Testis (tissue), 3 donors: ENCODE results near the gene SLC6A17. TPM values are rescaled to one million over a fixed set of nuclear protein-coding genes. Genes with fewer than 3 reads are reported as not detected.

Source experiments
- DNase-seq: peaks from one replicate; pipeline ENCODE4 v3.0.0-alpha.2; 2019
- H3K27ac ChIP-seq, 2 donors: fragments of 200-600 bp; sonication (generic); one replicate each; pipeline ENCODE4 v1.5.1; 2019
- H3K27me3 ChIP-seq: fragments of 200-600 bp; sonication (generic); one replicate; pipeline ENCODE4 v1.5.1; 2019
- H3K36me3 ChIP-seq: fragments of 200-600 bp; sonication (generic); one replicate; pipeline ENCODE4 v1.5.1; 2017; ENCODE audit warnings: low read depth; ENCODE audit errors: missing control alignments
- H3K4me1 ChIP-seq: fragments of 200-600 bp; sonication (generic); one replicate; pipeline ENCODE4 v1.5.1; 2019
- H3K4me3 ChIP-seq, 2 donors: fragments of 200-600 bp; sonication (generic); one replicate each; pipeline ENCODE4 v1.5.1; 2017 to 2019
- H3K9me3 ChIP-seq: fragments of 200-600 bp; sonication (generic); one replicate; pipeline ENCODE4 v1.5.1; 2017
- POLR2A ChIP-seq: fragments of 450-650 bp; IDR thresholded peaks from one replicate; pipeline ENCODE4 v1.6.1; 2017; ENCODE audit warnings: antibody characterized with exemption, mild to moderate bottlenecking, moderate library complexity
- WGBS, 2 donors: methylation state at CpG; one replicate each; pipeline ENCODE4 v1.1.5; 2018; 5-methylcytosine and 5-hydroxymethylcytosine counted together
- intact Hi-C: fragments of 100-400 bp; cut with DNase I; formaldehyde crosslinking; loops from one replicate; pipeline ENCODE4 v1.15.1; 2023; ENCODE audit warnings: low total_unique reads
- polyA plus RNA-seq: library from polyadenylated mRNA; stranded (reverse); fragments of 350-450 nt; fragmentation: Illumina TruSeq; extraction: RNeasy Lipid Tissue Mini Kit (QIAGEN cat#74804); gene quantifications from one replicate; pipeline ENCODE4 v1.2.3, GENCODE V29; 2014; ENCODE audit warnings: low read depth, low replicate concordance; ENCODE audit not compliant: insufficient read depth
- total RNA-seq, 2 donors: library from RNA; depleted of rRNA; stranded (reverse); fragments of >200 nt; gene quantifications; one replicate each; pipeline ENCODE4 v1.2.3, GENCODE V29; 2016
- TF ChIP-seq, protein P1 (sequence below), 3 experiments: fragments of 450-650 bp in 2 of 3; fragments of 200-600 bp in 1 of 3; sonication (generic) in 1 of 3; IDR thresholded peaks; one replicate each; pipeline ENCODE4 v1.5.1; 2016 to 2019; ENCODE audit warnings: antibody characterized with exemption in 3 of 3, mild to moderate bottlenecking in 2 of 3, moderate library complexity in 1 of 3

SLC6A17 gene
- total and polyA plus RNA-seq, 3 donors from 2014 or later: 3.6 to 5.3 (median 4.5) TPM

DNA sequence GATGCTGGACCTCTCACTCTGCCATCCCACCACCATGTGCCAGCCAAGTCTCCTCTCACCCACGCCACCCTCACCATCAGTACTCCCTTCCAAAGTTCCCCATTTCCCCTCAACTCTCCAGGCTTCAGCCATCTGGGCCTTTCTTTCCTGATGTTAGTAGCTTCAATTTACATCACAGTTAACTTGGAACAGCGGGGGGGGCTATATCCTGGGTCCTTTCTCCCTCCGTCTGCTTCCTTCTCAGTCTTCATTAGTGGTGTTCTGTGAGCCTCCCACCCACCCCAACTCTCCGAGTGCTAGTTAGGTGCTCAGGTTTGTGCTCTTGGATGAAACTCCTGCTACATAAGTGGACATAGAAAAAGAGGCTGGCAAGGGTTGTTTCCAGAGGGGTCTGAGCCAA is 91.8 kb downstream of the SLC6A17 start:
- no peaks in the 10 kb centered on the region for H3K4me1 ChIP-seq
- no peak overlapping the region for H3K4me3 ChIP-seq
- 93 to 95% methylated on average over 4 of the region's 4 CpGs for WGBS, 2 donors
- H3K27me3 ChIP-seq: no peaks in the 10 kb centered on the region
- H3K36me3 ChIP-seq: no peaks in the 10 kb centered on the region
- no peak for TF ChIP-seq POLR2A
- TF ChIP-seq, protein P1, sequence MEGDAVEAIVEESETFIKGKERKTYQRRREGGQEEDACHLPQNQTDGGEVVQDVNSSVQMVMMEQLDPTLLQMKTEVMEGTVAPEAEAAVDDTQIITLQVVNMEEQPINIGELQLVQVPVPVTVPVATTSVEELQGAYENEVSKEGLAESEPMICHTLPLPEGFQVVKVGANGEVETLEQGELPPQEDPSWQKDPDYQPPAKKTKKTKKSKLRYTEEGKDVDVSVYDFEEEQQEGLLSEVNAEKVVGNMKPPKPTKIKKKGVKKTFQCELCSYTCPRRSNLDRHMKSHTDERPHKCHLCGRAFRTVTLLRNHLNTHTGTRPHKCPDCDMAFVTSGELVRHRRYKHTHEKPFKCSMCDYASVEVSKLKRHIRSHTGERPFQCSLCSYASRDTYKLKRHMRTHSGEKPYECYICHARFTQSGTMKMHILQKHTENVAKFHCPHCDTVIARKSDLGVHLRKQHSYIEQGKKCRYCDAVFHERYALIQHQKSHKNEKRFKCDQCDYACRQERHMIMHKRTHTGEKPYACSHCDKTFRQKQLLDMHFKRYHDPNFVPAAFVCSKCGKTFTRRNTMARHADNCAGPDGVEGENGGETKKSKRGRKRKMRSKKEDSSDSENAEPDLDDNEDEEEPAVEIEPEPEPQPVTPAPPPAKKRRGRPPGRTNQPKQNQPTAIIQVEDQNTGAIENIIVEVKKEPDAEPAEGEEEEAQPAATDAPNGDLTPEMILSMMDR (IDR thresholded peaks at IDR 0.05): no peak
- no peak overlapping the region for H3K27ac ChIP-seq
- no peak for DNase-seq
- H3K9me3 ChIP-seq: no peaks in the 10 kb centered on the region
- intact Hi-C loops: no loop called here

DNA sequence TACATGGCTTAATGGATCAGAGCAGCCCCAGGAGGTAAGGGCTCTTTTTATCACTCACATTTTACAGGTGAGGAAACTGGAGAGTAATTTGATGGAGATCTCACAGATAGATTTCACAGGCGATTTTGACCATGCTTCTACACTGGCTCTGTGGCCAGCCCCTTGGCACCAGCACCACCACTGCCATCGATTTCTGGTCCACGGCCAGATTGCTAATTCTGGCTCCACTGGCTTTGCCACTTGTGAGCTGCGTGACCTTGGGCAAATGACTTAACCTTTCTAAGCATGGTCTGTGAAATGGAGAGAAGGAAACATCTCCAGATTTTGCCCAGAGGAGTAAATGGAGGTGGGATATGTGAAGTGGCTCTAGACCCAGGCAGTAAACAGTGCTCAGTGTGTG is 92.4 kb downstream of the SLC6A17 start:
- no peak for DNase-seq
- no peak for TF ChIP-seq POLR2A
- TF ChIP-seq, protein P1 (IDR thresholded peaks at IDR 0.05): no peak

DNA sequence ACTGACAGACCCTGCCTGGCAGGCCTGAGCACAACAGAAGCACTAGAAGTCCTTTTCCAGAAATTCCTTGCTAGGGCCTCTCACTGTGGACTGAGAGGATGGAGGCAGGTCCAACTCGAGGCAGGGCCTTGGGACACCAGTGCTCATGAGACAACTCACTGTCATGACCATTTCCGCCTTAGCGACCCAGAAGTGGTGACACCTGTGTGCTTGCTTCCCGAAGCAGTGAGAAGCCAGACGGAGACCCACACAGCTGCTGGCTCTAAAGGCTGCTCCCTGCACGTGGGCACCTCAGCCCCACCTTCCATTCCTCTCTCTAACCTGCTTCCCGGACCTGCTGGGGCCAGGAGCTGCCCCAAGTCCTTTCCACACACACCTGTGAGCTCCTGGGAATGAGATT is 92.9 kb downstream of the SLC6A17 start:
- WGBS, 2 donors: 78 to 86% methylated on average over 7 of the region's 7 CpGs
- Histone ChIP-seq H3K9me3 (no peaks in the 10 kb centered on the region), H3K27me3 (no peaks in the 10 kb centered on the region), H3K4me3 (no peak overlapping the region), H3K27ac (no peak overlapping the region), H3K36me3 (no peaks in the 10 kb centered on the region), H3K4me1 (no peaks in the 10 kb centered on the region)
- TF ChIP-seq POLR2A: no peak
- TF ChIP-seq, protein P1 (IDR thresholded peaks at IDR 0.05): no peak
- DNase-seq: no peak
- intact Hi-C loops: no loop called here

More for the DNA sequence above, 92.4 kb downstream of the SLC6A17 start:
- no peak overlapping the region for H3K27ac ChIP-seq
- 86 to 91% methylated on average over 4 of the region's 4 CpGs for WGBS, 2 donors
- no peaks in the 10 kb centered on the region for H3K4me1 ChIP-seq
- no peak overlapping the region for H3K4me3 ChIP-seq
- H3K36me3 ChIP-seq: no peaks in the 10 kb centered on the region
- no peaks in the 10 kb centered on the region for H3K9me3 ChIP-seq
- no peaks in the 10 kb centered on the region for H3K27me3 ChIP-seq
- intact Hi-C loops: no loop called here

DNA sequence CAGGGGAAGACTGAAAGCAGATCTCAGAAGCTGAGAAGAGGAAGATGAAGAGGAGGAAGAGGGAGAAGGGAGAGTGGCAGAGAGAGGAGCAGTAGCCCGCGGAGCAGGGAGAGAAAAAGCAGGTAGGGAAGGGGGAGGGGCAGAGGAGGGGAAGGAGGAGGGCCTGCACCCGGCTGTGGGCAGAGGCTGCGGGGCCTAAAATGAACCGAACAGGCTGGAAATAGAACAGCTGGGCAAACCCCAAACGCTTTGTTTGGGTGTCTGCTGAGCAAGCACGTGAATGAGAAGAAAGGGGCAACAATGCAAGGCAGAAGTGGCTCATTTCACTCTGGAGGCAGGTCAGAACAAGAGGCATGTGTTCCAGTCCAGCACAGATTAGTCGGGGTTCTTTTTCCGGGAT is 93.3 kb downstream of the SLC6A17 start:
- Histone ChIP-seq H3K27me3 (no peaks in the 10 kb centered on the region), H3K9me3 (no peaks in the 10 kb centered on the region), H3K27ac (no peak overlapping the region), H3K4me3 (no peak overlapping the region), H3K36me3 (no peaks in the 10 kb centered on the region), H3K4me1 (no peaks in the 10 kb centered on the region)
- intact Hi-C loops: no loop called here
- 63 to 72% methylated on average over 9 of the region's 9 CpGs for WGBS, 2 donors
- TF ChIP-seq POLR2A: no peak
- TF ChIP-seq, protein P1 (IDR thresholded peaks at IDR 0.05): no peak
- DNase-seq: no peak

DNA sequence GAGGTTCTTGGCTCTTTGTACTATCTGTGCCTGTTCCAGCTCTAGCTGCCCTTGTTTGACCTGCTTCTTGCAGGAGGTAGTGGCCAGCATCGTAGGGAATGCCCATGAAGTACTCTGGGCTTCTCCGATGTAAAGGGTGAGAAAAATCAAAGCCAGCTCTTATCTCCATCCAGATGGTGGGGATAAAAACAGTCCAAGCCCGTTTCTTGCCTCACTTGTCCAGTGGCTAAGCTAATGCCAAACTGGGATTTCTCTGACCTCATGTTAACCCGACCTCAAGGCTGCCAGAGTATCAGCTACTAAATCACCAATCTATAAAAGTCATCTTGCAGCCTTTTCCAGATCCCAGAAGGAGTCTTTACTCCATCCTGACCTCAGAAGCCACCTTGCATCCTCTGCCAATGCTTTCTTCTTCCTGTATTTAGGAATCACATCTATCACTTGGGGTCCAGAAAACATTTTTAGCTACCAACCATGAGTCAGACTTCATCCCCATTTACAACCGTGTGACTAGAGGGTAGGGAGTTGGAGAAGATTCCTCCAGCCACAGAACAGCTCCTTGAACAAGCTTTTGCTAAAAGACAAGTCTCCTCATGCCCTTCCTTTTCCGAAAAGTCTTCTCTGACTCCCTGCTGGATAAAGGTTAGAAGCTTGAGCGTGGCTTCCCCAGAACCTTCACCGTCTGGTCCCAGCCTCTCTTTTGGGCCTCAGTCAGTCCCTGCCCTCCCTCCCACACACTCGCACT is 95.8 kb downstream of the SLC6A17 start:
- TF ChIP-seq, protein P1 (IDR thresholded peaks at IDR 0.05): no peak
- no peak for TF ChIP-seq POLR2A
- Histone ChIP-seq H3K27me3 (no peaks in the 10 kb centered on the region), H3K36me3 (no peaks in the 10 kb centered on the region), H3K9me3 (no peaks in the 10 kb centered on the region), H3K4me1 (no peaks in the 10 kb centered on the region), H3K4me3 (no peak overlapping the region), H3K27ac (no peak overlapping the region)
- no peak for DNase-seq
- intact Hi-C loops: no loop called here
- WGBS, 2 donors: 69 to 74% methylated on average over 9 of the region's 9 CpGs
